SK-MEL-5 (cell line): Measurements from ENCODE around the gene SHOC1. TPM values are rescaled to one million over a fixed set of nuclear protein-coding genes. Genes with fewer than 3 reads are reported as not detected.
"Not testable (repeated sequence)": the region's sequence is repeated elsewhere in the genome, so short reads cannot be mapped to it uniquely, and the experiment has no call there.

Experiments used
- DNase-seq: peaks from one replicate; pipeline ENCODE4 v3.0.0-alpha.2; 2016; ENCODE audit warnings: low read depth, low spot score
- in situ Hi-C: cut with HindIII; loops from 2 replicates; pipeline ENCODE4 v1.10.0; 2016; ENCODE audit warnings: low sequenced_read_pairs, high pct_unique_total_duplicates, low pct_unique_long_range_greater_than_20kb
- total RNA-seq: library from RNA; depleted of rRNA; stranded (reverse); fragments of >200 nt; shearing (Covaris generic); gene quantifications from 2 replicates; pipeline ENCODE4 v1.2.3, GENCODE V29; 2014

SHOC1 gene
- total RNA-seq, 1 experiment from 2014 or later: 0.37 TPM

DNA sequence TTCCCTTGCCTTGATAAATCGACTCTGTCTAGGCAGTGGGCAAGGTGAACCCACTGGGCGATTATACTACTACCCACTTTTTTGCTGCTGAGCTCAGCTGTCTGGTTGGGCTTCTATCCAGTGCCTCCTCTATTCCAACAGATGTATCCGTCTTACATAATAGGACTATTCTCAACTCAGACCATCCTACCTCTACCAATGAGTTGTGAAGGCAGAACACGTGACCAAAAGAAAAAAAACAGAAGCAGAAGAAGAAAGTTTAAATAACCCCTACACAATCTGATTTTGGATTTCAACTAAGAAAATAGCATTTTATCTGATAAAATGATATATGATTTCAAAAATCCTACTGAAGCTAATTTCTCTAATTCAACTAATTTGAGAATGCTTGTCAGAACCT lies 16.2 kb upstream of the SHOC1 start:
- in situ Hi-C loops: no loop called here

DNA sequence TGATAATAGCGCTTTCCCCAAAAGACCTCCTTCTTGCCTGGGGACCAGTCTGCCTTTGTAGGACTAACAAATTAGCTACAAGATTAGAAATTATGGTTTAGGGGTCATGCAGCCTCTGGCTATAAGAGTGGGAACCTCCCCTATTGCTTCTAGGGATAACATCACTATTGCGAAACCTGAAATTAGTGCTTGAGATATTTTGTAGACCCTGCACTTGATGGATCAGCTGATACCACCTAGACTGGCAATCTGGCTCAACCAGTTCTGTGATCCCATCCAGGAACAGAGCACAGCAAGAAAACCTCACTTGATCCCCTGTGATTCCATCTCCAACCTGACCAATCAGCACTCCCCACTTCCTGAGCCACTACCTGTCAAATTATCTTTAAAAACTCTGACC lies 15.7 kb upstream of the SHOC1 start:
- DNase-seq, in situ Hi-C loops: not testable (repeated sequence)

More for the DNA sequence above, 16.2 kb upstream of the SHOC1 start:
- peak; percentile 83 for DNase-seq

DNA sequence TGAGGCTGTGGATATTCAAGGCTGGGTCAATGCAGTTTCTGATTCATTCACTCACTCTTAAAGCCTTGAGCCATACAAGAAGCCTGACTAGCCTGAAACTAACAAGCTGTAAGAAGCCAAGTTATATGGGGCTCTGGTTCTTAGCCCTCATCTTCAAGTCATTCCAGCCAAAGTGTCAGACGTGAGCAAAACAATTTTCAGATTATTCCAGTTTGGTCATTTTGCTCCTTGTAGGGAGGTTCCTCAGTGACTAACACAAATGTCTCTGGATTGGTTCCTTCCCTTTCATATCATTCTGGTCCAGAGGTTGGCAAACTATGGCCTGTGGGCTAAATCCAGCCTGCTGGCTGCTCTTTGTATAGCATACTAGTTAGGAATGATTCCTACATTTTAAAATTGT lies 12.5 kb upstream of the SHOC1 start:
- DNase-seq: peak; percentile 59
- in situ Hi-C loops: no loop called here

DNA sequence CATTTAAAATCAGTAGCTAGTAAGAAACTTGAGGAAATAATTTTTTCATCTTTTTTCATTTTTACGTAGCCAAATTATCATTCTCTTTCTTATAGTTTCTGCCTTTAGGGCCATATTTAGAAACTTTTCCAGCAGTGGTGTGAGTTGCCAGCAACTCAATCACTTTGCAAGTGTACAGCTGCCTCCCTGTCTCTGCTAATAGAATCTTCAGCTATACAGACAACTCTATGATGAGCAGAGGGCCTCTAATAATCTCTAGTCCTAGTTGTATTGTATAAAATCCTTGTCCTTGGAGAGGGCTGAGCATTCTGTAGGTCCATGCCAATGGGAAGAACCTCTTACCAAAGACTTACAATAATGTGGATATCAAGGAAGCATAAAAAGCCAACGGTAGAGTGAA lies 11.5 kb upstream of the SHOC1 start:
- in situ Hi-C loops: no loop called here
- DNase-seq: no peak

DNA sequence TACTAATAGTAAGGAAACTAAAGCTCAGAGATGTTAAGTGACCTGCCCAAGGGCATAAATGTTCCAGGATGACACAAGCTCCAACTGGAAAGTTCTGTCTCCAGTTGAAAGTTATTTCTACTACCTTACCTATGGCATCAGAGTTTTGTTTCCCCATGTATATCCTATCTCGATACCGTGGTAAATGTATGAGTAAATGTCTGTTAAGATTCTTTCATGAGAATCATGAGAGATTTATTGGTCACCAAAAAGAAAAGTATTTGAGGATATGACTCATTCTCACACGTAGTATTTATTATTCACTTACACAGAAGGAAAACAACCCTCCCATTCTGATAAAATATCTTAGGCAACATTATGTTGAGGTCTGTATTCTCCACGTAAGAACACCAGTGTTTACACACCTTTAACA lies 11.1 kb upstream of the SHOC1 start:
- DNase-seq: peak; percentile 96
- in situ Hi-C loops: no loop called here

DNA sequence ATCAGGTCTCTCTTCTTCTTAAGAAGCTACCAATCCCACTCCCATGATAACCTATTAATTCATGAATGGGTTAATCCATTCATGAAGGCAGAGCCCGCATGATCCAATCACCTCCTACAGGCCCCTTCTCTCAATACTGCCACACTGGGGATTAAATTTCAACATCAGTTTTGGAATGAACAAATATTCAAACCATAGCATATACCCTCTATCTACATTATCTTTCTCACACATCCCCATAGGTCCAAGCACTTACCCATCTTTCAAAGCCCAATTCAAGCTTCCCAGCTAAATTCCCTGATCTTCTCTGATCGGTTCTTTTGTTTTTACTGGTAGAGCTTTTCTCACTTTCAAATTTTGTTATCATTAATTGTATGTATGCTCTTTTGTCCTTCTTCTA lies 10.5 kb upstream of the SHOC1 start:
- DNase-seq: peak; percentile 54
- in situ Hi-C loops: no loop called here

DNA sequence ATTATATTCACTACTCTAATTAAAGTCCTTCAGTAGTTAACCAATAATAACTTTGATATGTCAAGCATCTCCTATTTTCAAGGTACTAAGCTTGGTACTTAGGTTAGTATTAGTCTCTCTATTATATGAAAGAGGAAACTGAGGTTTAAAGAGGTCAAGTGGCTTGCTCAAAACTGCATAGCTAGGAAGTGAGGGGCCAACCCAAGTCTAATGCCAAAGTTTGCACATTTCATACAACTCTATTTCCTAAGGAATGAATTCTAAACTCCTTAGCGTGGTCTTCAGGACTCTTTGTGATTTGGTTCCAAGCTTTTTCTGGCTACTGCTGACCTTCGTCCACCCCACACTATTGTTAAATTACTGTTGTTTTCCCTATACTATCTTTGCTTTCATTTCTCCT lies 9.9 kb upstream of the SHOC1 start:
- DNase-seq: no peak
- in situ Hi-C loops: no loop called here

DNA sequence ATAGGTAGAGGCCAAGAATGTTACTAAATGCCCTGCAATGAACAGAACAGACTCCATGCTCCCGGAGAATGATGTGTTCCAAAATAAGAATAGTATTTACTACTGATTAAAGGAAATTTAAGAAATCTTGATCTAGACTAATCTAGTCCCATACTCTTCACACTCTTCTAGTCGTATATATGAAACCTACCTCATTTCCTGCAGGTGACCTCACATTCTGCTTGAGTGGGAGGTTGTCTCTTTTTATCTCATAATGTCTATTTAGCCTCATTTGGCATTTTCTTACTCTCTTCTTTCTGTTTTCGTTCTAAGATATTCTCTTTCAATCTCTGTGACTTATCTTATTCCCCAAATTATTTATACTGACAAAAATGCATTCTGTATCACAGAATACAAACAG lies 9.2 kb upstream of the SHOC1 start:
- DNase-seq: no peak
- in situ Hi-C loops: no loop called here

DNA sequence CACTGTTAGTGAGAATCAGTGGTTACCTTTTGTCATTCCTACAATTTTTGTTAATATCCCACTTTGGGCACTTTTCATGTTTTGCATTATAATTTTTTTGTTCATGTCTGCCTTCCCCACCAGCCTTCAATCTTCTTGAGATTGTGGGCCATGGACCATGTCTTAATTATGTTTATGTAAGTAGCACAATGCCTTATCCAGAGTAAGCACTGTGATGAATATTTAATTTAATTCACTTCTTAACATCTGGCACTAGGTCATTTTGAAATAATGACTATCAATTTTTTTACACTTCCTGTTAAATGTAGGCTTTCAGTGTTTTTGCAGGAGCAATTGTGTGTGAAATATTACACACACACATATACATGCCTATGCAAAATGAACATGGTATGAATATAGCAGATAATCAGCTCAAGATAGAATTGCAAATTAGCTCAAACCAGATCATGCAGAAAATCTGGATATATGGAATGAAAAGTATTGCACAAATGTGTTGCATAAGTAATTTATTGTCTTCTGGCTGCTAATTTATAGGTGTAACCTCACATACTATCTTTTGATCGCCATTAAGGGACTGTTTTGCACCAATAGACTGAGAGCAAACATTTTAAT lies 5.3 kb upstream of the SHOC1 start:
- in situ Hi-C loops: no loop called here
- no peak for DNase-seq

DNA sequence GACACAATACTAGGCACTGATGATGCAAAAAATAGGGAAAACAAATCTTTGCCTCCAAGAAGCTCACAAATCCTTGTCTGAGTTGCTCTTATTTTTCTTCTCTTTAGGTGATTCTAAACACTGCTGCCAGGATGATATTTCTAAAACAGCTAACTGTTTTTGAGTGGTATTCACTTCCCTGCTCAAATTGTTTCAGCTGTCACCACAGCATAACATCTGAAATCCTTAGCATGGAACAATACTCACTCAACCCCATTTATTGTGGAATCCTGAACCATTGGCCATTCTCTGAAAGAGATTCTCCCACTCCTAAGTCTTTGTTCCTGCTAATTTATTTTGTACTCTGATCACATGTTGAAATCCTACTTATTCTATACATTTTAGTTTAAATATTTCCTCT lies 4.8 kb upstream of the SHOC1 start:
- DNase-seq: no peak
- in situ Hi-C loops: no loop called here

DNA sequence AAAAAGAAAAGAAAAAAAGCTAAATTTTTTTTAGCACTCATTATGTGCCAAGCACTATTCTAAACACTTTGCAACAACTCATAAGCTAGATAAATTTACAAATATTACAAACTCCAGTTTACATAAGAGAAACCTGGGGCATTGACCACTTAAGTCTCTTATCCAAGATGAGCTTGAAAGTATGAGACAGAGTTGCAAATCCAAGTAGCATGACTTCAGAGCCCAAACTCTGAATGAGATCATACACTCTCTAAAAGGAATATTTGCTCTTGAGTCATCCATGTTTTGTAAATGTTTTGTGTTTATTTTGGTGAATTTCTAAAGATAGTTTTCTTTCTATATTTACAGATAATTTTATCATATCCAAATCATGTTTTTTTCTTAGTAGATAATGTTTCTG lies 4.0 kb upstream of the SHOC1 start:
- in situ Hi-C loops: no loop called here
- no peak for DNase-seq

DNA sequence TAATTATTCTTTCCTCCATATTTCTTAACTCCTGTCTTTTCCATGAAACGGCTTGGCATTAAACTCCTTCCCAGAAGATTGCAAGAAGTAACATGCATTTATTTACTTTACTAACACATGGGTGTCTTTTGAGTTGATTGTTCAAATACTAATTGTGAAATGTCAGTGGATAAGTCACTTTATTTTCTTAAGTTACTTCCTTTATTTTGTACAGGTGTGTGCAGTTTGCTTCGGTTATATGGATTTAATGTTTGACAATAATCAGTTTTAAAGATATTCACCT lies 761 bp upstream of the SHOC1 start:
- DNase-seq: no peak
- in situ Hi-C loops: no loop called here

DNA sequence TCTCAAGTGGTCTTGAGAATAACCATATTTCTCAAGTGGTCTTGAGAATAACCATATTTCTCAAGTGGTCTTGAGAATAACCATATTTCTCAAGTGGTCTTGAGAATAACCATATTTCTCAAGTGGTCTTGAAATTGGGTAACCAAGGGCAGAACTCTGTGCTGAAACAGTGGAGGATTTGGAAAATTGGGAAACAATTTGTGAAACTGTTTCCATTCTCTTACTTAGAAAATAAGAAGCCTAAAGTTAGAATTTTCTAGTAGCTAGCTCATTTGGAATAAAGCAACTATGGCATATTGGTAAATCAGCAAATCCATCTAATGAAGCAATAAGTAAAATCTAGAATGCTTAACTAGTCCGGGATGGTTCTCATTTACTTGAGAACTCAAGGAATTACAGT lies 2.9 kb downstream of the SHOC1 start:
- in situ Hi-C loops, DNase-seq: not testable (repeated sequence)

DNA sequence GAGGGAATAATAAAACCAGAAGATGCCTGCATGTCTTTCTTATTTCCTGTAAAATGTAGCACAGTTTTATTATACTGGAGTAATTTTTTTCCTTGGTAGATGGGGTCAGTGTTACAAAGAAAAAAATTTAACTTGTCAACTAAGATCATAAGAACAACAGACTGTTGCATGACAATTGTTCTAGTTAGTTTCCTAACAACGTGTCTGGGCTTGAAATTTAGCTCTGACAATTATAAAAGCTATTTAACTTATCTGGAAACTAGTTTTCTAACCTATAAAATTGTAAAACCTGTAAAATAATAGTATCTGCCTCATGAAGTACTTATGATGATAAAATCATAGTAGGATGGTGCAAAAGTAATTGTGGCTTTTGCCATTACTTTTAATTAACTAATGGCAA lies 4.9 kb downstream of the SHOC1 start:
- DNase-seq: no peak
- in situ Hi-C loops: no loop called here

DNA sequence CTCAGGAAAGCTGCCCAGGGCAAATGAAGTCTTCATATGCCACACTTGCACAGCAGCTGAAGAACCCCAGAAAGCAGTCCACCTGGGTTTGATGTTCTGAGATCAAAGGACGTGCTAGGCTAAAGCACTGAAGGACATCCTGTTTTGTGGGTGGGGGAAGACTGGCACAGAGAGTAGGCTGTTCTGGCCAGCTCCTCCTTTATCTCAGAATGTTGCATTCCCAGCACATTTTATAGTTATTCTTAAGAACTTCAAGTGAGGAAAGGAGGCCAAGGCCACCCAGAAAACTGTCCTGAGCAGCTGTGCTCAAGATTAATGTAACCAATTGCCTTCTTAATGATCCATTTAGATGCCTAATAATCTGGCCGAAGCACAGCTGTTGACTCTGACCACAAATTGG lies 10.9 kb downstream of the SHOC1 start:
- in situ Hi-C loops: no loop called here
- no peak for DNase-seq

DNA sequence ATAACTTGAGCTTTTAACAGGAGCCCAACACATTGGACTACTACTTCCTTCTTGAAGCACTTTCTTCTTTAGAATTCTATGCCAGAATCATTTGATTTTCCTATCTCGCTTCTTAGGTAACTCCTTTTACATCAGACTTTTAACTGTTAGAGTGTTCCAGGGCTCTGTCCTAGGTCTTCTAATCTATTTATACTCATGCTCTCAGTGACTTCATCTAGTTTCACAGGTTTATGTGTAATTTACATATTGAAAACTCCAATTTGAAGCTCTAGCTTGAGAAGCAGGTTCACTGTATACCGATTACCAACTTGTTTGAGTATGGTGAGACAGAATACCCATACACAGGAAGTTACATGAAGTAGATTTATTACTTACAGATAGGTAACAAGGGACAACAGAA lies 11.3 kb downstream of the SHOC1 start:
- in situ Hi-C loops: no loop called here
- DNase-seq: no peak

DNA sequence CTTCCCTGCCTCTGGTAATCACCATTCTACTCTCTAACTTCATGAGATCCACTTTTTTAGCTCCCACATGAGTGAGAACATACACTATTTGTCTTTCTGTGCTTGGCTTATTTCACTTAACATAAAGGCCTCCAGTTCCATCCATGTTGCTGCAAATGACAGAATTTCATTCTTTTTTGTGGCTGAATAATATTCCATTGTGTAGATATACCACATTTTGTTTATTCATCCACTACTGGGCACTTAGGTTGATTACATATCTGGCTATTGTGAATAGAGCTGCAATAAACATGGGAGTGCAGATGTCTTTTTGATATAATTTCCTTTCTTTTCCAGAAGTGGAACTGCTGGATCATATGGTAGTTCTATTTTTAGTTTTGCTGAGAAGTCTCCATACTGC lies 28.7 kb downstream of the SHOC1 start:
- in situ Hi-C loops: loop anchor here (25.0 kb wide), 1 partner anchor 296 kb away; no protein-coding TSS in a partner anchor
- no peak for DNase-seq

DNA sequence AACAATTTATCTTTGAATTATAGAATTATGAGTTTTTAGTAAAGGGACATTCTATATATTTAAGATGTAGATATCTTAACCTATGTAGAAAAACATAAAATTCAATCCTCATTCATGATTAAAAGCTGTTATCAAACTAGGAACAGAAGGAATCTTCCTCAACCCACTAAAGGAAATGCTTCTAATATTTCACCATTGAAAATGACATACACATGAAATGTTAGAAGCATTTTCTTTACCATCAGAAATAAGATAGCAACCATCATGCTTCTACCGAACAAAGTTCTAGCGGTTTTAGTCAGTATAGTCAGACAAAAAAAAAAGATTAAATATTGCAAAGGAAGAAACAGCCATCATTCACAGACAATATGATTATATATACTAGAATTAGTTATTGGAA lies 32.2 kb downstream of the SHOC1 start:
- no peak for DNase-seq
- in situ Hi-C loops: loop anchor here (25.0 kb wide), 1 partner anchor 300 kb away; no protein-coding TSS in a partner anchor

DNA sequence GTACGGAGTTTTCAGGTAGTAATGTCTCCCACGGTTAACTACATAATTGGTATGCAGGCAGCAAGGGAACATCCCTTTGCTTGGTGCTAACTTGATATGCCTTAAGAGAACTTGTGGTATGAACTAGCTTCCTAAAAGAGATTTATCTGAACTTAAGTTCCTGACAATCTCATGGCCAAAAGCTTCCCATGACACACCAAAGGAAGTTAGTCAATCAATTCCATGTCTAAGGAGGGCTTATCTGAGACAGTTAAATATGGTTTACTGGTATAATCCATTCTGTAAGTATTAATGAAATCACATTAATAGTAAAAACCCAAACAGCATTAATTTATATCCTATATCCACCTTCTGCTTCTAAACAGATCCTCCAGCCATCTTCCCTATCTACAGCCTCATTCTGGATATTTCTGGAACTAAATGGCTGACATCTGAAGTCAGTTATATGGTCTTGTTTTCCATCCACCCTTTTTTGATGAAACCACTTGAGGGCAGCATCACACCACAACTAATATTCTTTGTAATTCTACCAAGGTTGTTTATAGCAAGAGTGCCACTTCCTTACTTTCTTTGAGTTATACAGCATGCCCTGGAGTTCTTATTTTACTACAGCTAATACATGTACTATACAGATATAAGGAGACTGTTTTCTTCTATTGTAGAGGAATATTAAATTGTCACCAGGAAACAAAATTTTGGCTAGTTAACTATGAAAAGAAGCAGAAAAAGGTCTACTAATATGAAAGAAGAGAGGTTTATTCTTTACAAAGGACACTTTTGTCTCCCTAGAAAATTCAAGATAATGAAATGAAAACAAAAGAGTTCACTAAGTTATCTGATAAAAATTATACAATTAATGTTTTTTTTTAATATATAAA lies 34.7 kb downstream of the SHOC1 start:
- peak; percentile 94 for DNase-seq
- in situ Hi-C loops: loop anchor here (25.0 kb wide), 1 partner anchor 302 kb away; no protein-coding TSS in a partner anchor
